ENCODE measurements around the gene HLA-DPB1.

HLA-DPB1 gene

GRCh38 chr6:33105386-33105785, 29.6 kb downstream of the HLA-DPB1 start:
- no peak for DNase-seq

DNA sequence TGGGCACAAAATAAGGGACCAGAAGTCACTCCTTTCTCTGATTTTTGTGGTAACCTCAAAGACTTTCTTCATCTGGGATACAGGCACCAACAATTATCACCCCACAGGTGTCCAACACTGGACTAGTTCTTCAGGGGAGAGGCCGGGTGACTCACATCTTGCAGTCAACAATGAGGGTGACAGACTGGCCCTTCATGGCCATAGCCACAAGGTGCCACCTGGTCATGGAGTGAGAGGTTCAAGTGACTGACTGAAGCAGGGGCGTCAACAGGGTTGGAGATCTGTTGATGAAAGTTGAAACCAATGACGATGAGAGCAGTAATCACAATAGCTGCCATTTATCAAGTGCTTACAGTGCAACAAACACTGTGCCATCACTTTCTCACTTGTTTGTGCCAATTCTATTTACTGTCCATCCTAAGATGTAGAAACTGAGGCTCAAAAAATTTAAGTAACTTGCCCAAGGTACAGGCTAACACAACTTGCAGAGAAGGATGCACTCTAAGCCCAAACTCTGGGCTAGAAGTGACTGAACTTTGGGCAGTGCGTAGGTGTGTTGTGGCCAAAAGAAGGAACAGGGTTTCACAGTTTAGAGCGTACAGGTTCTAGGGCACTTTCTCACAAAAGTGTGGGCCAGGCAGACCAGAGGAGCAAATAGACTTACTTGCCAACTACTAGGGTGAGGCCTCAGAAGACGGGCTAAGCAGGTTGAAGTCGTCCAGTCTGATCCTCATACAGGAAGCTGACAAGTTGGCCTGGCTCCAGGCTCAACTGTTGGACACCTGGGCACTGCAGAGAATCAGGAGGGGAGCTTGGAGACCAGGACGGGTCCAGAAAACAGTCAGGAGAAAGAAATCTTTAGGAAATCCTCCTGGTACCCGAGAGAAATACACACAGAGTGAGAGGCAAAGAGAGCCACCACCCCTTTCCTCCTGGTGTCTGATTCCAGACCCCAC, 30.4 kb downstream of the HLA-DPB1 start:
- DNase-seq = no peak

DNA sequence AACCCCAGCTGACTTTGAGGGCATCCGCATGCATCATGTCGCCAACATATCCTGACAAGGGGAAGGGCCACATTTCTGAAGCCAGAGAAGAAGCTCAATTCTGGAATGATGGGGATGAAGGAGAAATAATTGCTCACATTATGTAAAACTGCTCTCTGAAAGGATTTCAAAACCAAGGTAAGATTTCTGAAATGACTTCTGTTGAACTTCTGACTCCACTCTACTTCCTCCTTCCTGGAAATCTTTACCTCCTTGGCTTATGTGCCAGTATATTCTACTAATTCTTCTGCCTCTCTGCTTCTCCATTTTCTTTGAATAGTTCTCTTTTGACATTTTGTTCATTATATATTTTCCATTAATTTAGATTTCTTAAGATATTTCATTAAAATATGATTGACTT, 31.9 kb downstream of the HLA-DPB1 start:
- DNase-seq = no peak

GRCh38 chr6:33108307-33108706, 32.5 kb downstream of the HLA-DPB1 start:
- DNase-seq = peak in 1 of 2 experiments; percentile 10

- DNase-seq = peak; percentile 27 to 78
These were observed 36.4 kb downstream of the HLA-DPB1 start for GRCh38 chr6:33112148-33112547.

GRCh38 chr6:33113755-33114154, 38.0 kb downstream of the HLA-DPB1 start:
- DNase-seq = no peak

GRCh38 chr6:33114406-33114805, 38.6 kb downstream of the HLA-DPB1 start:
- DNase-seq = no peak

- DNase-seq = no peak
These were observed 40.6 kb downstream of the HLA-DPB1 start for GRCh38 chr6:33116417-33116816.

DNA sequence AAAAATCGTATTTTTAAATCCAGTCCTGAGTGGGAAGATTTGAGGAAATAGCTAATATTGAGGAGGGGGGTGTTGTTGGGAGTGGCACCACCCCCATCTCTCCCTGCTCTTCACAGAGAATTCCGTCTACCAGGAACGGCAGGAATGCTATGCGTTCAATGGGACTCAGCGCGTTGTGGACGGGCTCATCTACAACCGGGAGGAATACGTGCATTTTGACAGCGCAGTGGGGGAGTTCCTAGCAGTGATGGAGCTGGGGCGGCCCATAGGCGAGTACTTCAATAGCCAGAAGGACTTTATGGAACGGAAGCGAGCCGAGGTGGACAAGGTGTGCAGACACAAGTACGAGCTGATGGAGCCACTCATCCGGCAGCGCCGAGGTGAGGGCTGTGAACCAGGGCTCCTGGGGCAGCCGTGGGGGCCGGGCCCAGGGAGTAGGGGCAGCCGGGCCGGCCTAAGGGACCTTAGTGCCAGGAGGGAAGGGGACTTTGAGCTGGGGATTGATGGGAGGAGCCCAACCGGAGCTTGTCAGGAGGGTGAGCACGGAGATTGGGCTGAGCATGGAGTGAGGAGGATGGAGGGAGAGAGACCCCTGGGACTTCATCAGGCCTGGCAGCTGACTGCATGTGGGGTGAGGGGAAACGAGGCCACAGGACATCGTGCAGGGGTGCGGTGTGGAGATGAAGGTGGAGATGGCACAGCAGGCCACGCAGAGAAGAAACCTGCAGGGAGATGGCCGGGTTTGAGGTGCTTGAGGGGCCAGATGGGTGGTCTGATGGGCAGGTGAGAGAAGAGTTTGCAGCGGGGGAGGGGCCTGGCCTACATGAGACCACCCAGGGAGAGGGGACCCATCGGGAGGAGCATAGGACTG, 41.3 kb downstream of the HLA-DPB1 start:
- DNase-seq = peak in 1 of 2 experiments; percentile 30

- no peak for DNase-seq
These were observed 42.1 kb downstream of the HLA-DPB1 start for GRCh38 chr6:33117811-33118277.

DNA sequence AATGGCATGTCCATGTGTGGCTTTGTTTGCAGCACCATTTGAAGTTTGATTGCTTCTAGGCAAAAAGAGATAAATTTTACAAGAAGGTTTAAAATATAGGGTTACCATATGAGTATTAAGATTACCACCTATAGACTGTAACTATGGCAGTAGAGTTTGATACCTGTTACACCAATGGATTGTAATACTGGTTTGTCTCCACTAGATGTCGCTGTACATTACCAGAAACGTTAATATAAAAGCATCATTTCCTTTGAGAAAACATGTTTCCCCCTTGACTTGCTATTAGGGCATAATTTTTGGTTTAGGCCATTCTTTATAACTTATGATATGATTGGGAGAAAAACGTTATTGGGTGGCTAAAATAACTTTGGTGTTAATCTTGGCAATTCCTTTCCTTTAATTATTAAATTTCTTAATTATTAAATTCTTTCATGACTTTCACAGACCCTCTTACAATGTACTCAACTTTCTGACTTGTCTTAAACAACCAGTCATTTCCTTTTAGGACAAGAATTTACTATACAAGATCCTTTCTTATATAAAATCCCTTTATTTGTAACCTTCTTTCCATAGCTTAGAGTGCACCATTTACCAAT, 42.8 kb downstream of the HLA-DPB1 start:
- peak in 1 of 2 experiments; percentile 41 for DNase-seq

- no peak for DNase-seq
These were observed 44.2 kb downstream of the HLA-DPB1 start for GRCh38 chr6:33120001-33120400.

- no peak for DNase-seq
These were observed 47.4 kb downstream of the HLA-DPB1 start for GRCh38 chr6:33123181-33123580.

GRCh38 chr6:33123732-33124524, 48.1 kb downstream of the HLA-DPB1 start:
- peak in 1 of 2 experiments; percentile 38 for DNase-seq

GRCh38 chr6:33124525-33124901, 48.7 kb downstream of the HLA-DPB1 start:
- no peak for DNase-seq

DNA sequence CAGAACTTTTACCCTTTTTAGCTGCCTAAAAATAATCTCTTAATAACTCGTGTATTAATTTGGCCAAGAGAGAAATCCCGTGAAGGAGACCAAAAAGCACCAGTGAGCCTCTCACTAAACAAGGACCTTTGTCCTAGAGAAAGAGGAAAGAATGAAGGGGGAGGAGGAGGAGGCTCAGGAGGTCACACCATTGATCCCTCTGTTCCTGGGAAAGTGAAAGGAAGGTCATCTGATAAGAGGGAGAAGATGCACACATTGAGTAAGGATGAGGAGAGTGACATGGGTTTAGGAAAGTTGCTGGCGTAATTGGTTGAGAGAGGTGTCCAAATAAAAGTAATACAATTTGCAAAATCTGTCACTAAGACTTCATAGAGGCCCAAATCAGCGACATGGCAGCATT, 49.2 kb downstream of the HLA-DPB1 start:
- no peak for DNase-seq

DNA sequence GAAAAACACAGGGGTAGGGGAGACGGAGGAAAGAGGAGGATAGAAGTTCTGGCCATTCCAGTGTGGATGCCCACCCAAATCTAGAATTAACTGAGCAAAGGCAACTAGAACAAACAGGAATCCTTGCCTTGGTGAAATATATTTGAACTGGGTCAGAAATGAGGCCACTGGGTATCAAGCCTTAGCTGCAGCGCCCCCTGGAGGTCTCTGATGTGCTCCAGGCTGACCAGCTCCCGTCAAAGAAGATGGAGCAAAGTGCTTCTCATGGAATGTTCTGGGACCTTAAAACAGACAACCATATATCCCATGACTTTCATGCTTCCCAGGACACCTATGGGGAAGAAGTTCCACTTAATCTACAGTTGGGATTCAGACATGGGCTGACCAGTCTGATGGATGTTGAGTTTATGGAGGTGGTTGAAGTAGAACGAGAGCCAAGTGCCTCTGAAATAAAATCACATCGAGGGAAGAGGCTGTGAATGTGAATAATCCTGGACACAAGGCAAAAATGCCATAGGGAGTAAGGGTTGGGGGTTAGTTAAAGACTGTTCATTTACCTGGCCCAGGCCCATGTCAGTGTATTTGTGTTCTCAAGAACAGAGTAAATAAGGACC, 50.4 kb downstream of the HLA-DPB1 start:
- DNase-seq = no peak

DNA sequence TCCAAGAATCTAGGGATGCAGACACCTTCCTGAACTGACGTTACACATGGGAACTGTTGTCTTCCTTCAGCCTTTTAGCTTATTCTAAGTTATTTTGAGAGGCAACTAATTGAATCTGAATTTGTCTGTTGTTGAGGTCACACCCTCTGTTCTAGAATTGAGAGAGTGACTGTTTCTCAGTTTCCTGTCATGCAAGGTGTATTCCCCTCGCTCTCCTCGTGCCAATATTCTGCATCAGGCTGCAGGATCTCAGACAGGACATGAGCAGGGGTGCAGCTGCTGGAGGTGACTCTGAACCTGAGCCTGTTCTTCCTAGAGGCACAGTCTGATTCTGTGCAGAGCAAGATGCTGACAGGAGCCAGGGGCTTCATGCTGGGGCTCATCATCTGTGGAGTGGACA, 52.5 kb downstream of the HLA-DPB1 start:
- DNase-seq = no peak

DNA sequence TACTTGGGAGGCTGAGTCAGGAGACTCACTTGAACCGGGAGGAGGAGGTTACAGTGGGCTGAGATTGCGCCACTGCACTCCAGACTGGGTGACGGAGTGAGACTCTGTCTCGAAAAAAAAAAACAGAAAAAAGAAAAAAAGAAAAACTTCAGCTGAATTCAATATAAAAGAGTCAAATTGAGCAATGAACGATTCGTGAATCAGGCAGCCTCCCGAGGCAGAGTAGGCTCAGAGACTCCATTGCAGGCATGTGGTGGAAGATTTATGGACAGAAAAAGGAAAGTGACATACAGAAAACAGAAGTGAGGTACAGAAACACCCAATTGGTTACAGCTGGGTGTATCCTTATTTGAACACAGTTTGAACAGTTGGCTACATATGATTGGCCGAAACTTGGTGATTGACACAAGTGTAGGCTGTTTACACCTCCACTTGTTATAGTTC, 56.3 kb downstream of the HLA-DPB1 start:
- DNase-seq = no peak

GRCh38 chr6:33136310-33136900, 60.6 kb downstream of the HLA-DPB1 start:
- no peak for DNase-seq
